ENCODE measurements around the gene TMEM143. TPM values are rescaled to one million over a fixed set of nuclear protein-coding genes. Genes with fewer than 3 reads are reported as not detected.
"Not testable (repeated sequence)": the region's sequence is repeated elsewhere in the genome, so short reads cannot be mapped to it uniquely, and the experiment has no call there.

The TMEM143 gene
- total and polyA plus RNA-seq, 12 donors: 3.3 to 26.5 (median 12.7) TPM

DNA sequence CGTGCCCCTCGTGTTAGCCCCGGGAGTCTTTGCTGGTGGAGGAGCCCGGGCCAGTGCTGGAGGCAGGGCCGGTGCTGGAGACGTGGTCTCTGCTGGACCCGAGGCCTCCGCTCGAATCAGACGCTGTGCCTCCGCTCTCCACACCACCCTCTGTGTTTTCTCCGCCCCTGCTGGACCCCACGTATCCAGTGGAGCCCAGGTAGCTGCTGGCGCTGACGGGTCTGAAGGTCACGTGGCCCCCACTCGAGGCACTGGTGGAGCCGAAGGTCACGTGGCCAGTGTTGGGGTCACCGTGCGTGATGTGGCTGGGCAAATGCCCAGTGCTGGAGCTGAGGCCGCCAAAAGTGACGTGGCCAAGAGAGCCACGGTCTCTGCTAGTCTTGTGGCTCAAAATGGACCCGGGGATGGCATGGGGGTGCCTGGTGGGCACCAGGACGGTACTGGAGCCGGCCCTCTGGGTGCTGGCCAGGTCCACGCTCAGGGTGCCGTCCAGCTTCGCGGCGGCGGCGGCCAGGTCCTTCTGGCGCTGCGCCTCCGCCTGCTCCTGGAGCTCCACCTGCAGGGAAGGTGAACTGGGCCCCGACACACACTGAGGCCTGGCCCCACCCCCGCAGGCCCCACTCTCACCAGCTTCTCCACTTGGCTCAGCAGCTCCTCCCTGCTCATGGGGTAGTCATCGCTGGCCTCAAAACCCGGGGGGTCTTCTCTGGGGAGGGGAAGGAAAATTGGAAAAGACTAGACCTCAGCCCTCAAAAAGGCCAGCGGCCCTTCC is 66.6 kb downstream of the TMEM143 start:
- Histone ChIP-seq H3K27ac (no peak overlapping the region), H3K4me3 (no peak overlapping the region), H3K9me3 (replicated peaks in 1 of 3) (no peaks in the 10 kb centered on the region), H3K4me1 (replicated peaks in 1 of 2) (no peaks in the 10 kb centered on the region), H3K27me3 (no peaks in the 10 kb centered on the region), H3K36me3 (replicated peaks in 1 of 2) (no peaks in the 10 kb centered on the region)
- intact Hi-C loops (cut with DNase I): no loop called here
- DNase-seq: no peak
- TF ChIP-seq, protein P1, sequence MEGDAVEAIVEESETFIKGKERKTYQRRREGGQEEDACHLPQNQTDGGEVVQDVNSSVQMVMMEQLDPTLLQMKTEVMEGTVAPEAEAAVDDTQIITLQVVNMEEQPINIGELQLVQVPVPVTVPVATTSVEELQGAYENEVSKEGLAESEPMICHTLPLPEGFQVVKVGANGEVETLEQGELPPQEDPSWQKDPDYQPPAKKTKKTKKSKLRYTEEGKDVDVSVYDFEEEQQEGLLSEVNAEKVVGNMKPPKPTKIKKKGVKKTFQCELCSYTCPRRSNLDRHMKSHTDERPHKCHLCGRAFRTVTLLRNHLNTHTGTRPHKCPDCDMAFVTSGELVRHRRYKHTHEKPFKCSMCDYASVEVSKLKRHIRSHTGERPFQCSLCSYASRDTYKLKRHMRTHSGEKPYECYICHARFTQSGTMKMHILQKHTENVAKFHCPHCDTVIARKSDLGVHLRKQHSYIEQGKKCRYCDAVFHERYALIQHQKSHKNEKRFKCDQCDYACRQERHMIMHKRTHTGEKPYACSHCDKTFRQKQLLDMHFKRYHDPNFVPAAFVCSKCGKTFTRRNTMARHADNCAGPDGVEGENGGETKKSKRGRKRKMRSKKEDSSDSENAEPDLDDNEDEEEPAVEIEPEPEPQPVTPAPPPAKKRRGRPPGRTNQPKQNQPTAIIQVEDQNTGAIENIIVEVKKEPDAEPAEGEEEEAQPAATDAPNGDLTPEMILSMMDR (IDR thresholded peaks at IDR 0.05): no peak
- TF ChIP-seq POLR2A (IDR thresholded peaks at IDR 0.05): no peak
- 84 to 88% (median 86%) methylated on average over 26 to 42 of the region's 42 CpGs for WGBS, 4 donors

DNA sequence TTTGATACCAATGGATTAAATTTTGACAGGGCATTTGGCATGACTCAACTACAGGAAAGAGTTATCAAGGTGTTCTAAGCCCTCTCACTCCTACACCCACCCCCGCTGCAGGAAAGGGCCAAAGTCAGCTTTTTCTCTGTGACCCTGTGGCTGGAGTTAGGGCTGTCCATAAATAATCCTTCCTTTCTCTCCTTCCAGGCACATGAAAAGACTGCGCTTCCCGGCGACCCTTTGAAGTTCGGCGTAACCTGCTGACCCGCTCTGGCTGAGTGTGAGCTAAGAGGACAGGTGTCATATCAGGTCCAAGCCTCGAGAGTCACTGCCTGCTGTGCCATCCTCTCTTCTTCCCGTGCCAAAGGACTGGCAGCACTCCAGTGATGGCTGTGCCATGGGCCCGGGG is 68.3 kb downstream of the TMEM143 start:
- no peaks in the 10 kb centered on the region for H3K27me3 ChIP-seq
- H3K27ac ChIP-seq: no peak overlapping the region
- 59 to 68% (median 65%) methylated on average over 10 of the region's 10 CpGs for WGBS, 4 donors
- H3K4me3 ChIP-seq: no peak overlapping the region
- H3K4me1 ChIP-seq (replicated peaks in 1 of 2): peaks cover 6 to 7% of the 10 kb centered on the region in 2 donors
- H3K9me3 ChIP-seq (replicated peaks in 1 of 3): no peaks in the 10 kb centered on the region
- no peak for DNase-seq
- intact Hi-C loops (cut with DNase I): no loop called here
- H3K36me3 ChIP-seq (replicated peaks in 1 of 2): no peaks in the 10 kb centered on the region
- TF ChIP-seq POLR2A (IDR thresholded peaks at IDR 0.05): no peak
- TF ChIP-seq, protein P1 (IDR thresholded peaks at IDR 0.05): no peak

DNA sequence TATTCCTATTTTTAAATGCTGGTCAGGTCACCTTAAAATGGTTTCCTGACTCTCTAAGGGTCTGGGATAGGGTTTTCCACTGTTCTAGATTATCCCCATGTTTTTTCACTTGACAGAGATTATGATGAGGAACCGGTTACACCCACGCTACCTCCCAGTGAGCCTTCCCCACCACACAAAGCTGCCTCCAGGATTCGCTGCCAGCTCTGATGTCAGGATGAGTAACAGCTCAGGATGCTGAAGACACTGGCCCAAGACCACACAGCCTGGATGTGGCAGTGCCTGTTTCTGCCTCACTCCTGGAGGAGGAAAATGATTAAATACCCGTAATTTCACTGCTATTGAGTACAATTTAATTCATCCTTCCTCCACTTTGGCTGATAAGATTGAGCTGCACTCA is 70.9 kb downstream of the TMEM143 start:
- no peaks in the 10 kb centered on the region for H3K9me3 ChIP-seq (replicated peaks in 1 of 3)
- no peak for TF ChIP-seq POLR2A (IDR thresholded peaks at IDR 0.05)
- TF ChIP-seq, protein P1 (IDR thresholded peaks at IDR 0.05): no peak
- WGBS, 4 donors: 81 to 88% (median 83%) methylated on average over 1 to 4 of the region's 4 CpGs
- H3K36me3 ChIP-seq (replicated peaks in 1 of 2): no peaks in the 10 kb centered on the region
- intact Hi-C loops (cut with DNase I): loop anchor here in 1 of 2 donors (2.0 kb wide), 1 partner anchor 26 kb away; no protein-coding TSS in a partner anchor
- no peak for DNase-seq
- H3K27ac ChIP-seq: no peak overlapping the region
- no peaks in the 10 kb centered on the region for H3K27me3 ChIP-seq
- H3K4me1 ChIP-seq (replicated peaks in 1 of 2): peaks cover 7 to 11% of the 10 kb centered on the region in 2 donors
- no peak overlapping the region for H3K4me3 ChIP-seq

DNA sequence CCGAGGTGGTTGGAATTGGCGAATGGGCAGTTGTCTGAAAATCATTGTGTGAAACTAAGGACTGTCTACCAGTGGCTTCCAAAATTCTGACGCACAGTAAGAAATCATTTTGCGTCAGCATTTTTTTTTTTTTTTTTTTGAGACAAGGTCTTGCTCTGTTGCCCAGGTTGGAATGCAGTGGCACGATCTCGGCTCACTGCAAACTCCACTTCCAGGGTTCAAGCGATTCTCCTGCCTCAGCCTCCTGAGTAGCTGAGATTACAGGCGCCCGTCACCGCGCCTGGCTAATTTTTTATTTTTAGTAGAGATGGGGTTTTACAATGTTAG is 72.3 kb downstream of the TMEM143 start:
- H3K9me3 ChIP-seq (replicated peaks in 1 of 3); H3K36me3 ChIP-seq (replicated peaks in 1 of 2); H3K27ac ChIP-seq; H3K27me3 ChIP-seq; intact Hi-C loops (cut with DNase I); DNase-seq; H3K4me3 ChIP-seq: not testable (repeated sequence)
- H3K4me1 ChIP-seq (replicated peaks in 1 of 2): peaks cover 7 to 11% of the 10 kb centered on the region in 2 donors
- WGBS, 4 donors: 19 to 25% (median 23%) methylated on average over 11 of the region's 11 CpGs
